Stimulated activated CD8-positive, alpha-beta memory T cell treated with anti-CD3 and anti-CD28 coated beads, Interleukin-2, amount 100 ng/mL, for 1 hour (primary cell): ENCODE measurements around the gene RARG.

ENCODE experiments used
- DNase-seq, 2 donors: peaks; one replicate each; pipeline ENCODE4 v3.0.0-alpha.2; 2020; ENCODE audit warnings: low read depth in 2 of 2

The RARG gene

DNA sequence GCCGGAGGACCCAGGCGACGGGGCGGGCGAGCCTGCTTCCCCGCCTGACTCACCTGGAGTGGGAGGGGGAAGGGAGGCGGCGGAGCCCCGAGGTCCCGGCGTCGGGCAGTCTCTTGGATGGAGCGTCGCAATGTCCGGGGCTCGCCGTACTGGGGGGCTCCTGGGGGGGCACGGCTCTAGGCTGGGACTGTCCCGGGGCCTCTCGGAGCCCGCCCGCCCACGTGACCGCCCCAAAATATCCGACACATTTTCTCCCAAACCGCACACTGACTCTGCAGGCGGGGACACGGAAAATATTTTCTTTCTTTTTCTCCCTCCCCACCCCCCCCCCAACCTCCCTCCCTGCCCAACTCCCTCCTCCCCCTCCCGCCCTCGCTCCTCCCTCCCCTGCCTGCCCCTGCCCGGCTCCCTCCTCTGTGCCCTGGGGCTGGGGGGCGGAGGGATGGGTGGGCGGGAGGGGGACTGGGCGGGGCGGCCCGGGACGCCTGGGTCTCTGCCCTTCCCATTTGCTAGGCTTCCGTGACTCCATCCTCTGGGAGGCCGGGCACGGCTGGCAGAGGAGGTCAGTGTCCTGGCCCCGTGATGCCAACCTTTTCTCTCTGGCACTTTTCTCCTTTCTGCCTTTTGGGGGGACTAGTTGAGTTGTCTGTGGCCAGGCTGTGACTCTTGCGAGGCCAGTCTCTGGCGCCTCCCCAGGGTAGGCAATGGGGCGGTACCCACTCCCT is at the start of gene RARG:
TSS of gene RARG (minus strand) at position 289 of the 725 bp plus-strand sequence. CDS start 4,664 bp downstream, outside the sequence.
- DNase-seq, result peak in 1 of 2 donors; percentile 50

DNA sequence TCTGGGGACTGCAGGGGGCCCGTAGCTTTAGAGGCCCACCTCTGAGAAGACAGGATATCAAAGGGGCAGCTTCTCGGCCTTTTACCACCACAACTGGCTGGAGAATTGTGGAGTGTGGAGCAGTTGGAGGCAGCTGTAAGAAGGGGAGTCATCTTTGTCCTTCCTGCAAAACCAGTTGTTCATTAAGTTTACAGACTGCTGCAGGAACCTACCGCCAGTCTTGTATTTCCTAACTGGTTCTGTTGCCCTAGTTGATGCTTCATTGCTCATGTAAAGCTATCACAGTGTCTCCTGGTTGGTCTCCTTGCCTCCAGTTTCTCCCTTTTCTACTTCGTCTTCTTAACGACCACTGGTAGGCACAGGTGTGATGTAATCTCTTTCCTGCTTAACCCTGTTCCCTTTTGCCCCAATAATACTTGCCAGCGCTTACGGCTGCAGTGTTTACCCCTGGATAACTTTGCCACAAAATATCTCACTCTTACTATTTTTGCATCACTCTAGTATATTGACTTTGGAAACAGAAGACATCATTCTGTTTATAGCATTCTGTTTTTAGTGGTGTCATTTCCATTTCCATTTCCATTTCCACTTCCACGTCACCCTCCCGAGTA is 48.0 kb upstream of the RARG start:
- DNase-seq, result no peak

DNA sequence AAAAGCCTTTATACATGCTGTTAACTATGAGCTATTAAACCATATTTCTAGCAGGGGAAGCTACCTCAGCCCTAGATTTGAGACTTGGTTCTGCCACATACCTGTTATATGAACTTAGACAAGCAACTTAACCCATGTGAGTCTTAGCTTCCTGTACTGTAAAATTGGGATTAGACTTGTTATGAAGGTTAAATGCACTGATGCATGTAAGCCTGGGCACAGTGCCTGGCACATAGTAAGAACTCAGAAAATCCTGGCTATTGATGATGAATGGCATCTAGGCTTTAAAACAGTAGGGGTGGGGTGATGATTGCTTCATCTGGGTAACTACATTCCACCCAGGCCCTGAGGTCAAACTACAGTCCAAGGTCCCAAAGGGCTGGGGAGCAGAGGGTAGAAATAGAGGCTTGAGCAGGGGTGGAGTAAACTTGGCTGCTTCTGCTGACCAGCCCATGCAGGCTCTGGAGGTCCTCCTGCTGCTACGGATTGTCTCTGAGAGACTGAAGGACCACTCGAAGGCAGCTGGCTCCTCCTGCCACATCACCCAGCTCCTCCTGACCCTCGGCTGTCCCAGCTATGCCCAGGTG is 47.4 kb upstream of the RARG start:
- DNase-seq, result no peak

DNA sequence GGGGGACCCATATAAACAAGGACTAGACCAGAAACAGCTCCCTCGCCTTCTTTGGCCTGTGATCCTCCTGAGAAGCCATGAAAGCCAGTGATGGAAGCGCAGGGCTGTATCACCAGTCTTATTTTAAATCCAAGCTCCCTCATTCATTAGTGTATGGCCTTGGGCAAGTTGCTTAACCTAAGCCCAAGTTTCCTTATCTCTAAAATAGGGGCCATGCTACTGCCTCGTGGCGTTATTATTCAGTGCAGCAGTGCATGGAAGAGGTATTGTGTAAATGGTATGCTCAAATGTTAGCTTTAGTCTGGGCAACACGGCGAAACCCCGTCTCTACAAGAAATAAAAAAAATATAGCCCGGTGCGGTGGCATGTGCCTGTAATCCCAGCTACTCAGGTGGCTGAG is 46.0 kb upstream of the RARG start:
- no peak for DNase-seq

DNA sequence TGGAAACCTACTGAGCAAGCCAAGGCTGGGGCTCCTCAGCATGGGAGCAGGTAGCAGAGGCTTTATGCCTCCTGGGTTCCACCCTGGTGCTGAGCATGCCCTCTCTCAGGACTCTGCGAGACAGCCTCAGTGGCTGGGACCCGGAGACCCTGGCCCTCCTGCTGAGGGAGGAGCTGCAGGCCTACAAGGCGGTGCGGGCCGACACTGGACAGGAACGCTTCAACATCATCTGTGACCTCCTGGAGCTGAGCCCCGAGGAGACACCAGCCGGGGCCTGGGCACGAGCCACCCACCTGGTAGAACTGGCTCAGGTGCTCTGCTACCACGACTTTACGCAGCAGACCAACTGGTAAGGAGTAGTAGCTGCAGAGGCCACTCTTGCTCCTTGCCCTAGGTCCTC is 44.5 kb upstream of the RARG start:
- DNase-seq, result no peak

DNA sequence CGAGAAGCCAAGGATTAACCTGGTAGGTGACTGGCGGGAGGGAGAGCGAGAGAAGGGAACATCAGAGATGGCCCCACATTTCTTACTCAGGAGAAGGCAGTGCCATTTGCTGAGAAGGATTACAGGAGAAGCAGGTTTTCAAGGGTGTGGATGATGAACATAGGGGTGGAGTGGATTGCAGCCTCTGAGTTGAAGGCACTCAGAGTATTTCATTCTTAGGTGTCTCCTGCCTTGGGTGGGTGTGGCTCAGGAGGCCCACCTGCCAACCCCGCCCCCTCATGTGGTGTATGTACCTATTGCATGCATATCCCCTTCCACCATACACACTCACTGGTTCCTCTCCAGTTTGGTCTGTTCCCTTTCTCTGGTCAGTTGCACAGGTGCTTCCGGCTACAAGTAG is 42.4 kb upstream of the RARG start:
- no peak for DNase-seq

DNA sequence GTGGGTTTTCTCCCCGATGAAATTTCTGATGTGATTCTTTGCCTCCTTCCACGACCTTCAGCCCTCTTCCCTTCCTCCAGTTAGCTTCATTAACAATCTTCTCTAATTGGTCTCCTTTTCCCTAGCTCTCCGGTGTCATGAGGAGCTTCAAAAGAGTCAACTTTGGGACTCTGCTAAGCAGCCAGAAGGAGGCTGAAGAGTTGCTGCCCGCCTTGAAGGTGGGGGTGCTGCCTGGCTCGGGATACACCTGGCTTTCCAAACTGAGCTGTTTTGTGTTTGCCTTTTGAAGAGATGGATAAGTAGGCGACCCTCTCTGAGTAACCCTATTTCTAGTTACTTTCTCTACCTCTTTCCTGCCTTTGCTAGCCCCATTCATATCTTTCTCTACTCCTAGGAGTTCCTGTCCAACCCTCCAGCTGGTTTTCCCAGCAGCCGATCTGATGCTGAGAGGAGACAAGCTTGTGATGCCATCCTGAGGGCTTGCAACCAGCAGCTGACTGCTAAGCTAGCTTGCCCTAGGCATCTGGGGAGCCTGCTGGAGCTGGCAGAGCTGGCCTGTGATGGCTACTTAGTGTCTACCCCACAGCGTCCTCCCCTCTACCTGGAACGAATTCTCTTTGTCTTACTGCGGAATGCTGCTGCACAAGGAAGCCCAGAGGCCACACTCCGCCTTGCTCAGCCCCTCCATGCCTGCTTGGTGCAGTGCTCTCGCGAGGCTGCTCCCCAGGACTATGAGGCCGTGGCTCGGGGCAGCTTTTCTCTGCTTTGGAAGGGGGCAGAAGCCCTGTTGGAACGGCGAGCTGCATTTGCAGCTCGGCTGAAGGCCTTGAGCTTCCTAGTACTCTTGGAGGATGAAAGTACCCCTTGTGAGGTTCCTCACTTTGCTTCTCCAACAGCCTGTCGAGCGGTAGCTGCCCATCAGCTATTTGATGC is 36.9 kb upstream of the RARG start:
- no peak for DNase-seq

DNA sequence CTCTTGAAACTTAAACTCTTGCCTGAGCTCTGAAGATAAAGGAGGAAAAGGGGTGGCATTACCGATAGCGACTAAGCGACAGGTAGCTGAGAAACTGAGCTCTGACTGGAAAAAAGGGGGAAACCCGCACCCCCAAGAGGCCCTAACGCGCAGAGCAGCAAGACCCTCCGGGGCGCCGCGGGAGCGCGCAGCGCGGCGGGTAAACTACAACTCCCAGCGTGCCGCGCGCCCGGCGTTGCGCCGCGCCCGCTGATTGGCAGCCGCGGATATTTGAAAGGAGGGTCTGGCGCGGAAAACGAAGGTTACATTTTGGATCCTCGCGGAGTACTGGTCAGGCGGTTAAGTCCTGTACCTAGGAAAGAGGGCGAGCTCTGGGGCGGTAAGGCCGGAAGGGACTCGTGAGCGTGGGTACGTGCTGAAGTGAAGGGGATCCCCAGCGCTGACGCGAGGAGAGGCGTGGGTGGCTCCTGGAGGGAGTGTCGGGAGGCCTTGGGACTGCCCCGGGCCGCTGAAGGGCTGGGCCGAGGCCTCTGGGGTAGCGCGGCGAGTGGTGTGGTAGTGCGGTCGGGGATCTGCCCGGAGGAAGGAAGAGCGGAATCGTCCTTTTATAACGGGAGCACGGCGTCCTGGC is 36.1 kb upstream of the RARG start, which contains the start of gene ESPL1:
TSS of gene ESPL1 (plus strand) at position 301 of the 631 bp plus-strand sequence. CDS start 468 bp downstream, outside the sequence.
- DNase-seq, result peak; percentile 65 to 69

DNA sequence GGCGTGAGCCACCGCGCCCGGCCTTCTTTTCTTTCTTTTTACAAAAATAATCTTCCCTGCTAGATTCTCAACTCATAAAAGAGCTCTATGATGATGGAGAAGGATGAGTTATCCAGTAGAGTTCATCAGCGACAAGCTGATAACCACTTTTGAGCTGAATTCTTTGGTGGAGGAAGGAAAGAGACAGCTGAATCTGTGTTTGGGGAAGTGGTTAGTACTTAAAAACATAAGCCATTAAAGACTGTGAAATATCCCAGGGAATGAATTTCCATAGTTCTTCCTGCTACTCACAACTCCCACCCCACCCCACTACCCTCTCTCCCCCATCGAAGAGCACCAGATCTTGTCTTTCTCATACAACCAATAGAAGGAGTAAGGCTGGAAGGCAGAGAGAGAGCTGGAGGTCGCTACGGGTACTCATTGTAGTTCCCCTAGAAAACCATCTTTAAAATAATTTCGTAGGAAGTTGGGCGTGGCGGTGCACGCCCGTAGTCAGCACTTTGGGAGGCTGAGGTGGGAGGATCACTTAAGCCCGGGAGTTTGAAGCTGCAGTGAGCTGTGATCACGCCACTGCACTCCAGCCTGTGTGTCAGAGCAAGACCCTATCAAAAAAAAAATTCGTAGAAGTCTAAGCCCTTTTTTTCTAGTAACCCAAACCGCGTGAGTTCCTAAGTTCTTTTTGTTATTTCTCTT is 35.4 kb upstream of the RARG start:
- DNase-seq, result no peak

DNA sequence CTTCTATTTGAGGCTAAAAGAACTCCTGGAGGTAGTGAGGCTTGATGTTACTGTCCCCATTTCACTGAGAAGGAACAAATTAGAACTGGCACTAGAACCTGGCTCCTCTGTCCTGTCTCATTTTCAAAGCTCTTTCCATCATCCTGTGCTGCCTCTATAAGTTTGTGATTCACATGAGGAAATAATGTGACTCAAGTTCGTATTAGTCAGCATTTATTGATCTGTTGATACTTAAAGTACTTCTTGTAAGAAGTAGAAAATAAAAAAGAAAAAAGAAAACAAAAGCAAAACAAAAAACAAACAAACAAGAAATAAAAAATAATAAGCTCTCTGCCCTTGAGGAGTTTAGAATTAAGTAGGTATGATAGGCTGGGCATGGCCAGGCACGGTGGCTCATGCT is 33.8 kb upstream of the RARG start:
- DNase-seq, result no peak

DNA sequence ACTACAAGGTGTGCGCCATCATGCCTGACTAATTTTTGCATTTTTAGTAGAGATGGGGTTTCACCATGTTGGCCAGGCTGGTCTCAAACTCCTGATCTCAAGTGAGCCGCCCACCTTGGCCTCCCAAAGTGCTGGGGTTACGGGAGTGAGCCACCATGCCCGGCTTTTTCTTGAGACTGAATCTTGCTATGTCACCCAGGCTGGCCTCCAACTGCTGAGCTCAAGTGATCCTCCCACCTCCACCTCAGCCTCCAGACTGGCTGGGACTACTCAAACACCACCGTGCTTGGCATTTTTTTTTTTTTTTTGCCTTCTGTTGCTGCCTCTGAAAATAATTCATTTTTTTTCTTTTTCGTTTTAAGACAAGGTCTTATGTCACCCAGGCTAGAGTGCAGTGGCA is 27.9 kb upstream of the RARG start:
- no peak for DNase-seq

DNA sequence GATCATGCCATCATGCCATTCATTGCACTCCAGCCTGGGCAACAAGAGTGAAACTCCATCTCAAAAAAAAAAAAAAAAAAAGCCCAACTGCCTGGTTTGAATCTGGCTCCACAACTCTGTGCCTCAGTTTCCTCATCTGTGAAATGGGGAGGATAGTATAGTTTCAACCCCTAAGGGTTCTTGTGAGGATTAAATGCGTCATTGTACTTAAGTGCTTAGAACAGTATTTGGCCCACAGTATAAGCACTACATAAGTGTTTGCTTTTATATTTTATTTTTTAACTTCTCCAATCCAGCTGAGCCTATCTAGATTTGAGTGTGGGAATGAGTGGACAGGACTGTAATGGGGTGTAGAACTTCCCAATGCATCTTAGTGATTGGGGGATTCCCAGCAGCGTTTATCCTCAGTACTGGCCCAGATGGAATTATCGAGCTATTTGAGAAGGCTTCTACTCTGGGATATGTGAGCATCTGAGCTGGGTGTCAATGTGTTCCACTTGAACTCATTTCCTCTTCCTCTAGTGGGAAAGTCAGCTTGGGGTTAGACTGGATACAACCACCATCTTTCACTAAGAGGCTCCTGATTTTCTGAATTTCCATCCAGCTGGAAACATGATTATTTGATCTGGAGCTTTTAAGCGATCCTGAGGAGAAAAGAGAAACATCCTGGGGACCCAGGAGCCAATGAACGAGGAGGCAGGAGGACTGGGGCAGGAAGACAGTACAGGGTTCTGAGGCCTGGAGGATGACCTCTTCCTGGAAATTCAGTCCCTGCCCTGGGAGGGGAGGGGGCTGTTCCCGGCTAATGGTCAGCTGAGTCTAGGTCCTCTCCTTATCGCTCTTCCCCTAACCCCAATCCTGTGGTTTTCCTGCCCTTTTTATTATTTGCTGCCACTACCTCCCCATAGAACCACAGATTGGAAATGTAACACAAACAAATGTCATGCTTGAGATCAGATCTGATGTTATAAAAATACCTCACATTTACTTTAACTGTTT is 26.8 kb upstream of the RARG start:
- DNase-seq, result no peak

DNA sequence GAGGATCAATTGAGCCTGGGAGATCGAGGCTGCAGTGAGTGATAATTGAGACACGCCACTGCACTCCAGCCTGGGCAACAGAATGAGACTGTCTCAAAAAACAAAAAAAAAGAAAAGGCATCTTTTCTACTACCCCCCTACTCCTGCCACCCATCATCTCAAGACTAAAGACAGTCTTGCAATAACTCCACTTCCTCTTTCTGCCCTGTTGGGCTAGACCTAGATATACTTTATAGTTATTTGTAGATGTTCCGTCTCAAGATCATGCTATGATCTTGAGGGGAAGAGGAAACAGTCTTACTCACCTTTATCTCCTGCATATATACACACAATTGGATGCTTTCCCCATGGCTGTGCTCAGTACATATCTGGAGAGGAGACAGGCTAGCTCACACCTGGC is 24.0 kb upstream of the RARG start:
- DNase-seq, result no peak

DNA sequence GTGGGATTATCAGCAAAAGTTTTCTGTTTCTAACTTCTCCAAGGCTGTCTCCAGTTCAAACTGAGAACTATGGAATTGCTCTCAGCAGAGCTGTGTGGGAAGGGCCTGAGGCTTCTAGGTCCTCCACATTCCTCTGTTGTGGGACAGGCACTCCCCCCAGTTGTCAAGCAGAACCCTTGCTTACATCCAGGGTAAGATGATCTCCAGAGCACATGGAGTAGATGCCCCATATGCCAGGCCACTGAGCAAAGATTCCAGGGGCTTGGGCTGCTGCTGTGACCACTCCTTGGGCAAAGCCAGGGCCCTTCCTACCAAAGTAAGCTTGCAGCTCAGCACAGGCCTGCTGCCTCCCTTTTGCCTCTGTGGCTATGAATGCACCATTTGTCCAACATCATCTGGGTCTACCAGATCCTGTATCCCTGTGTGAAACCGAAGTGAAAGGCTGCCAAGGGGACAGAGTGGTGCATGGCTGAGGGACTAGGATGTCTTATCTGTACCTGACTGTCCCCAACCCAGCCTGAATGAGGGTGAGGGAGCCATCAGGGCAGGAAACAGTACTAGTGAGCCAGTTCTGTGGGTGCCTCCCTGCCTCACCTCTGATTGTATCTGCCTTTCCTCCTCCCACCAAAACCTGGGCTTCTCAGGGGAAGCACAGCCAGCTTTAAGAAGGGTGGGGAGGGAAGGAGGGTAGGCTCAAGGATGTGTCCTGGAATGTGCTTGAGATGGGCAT is 23.0 kb upstream of the RARG start:
- no peak for DNase-seq

DNA sequence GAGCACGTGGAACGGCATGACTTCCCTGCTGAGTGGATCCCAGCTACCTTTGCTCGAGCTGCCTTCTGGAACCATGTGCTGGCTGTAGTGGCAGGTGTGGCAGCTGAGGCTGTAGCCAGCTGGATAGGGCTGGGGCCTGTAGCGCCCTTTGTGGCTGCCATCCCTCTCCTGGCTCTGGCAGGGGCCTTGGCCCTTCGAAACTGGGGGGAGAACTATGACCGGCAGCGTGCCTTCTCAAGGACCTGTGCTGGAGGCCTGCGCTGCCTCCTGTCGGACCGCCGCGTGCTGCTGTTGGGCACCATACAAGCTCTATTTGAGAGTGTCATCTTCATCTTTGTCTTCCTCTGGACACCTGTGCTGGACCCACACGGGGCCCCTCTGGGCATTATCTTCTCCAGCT is 21.3 kb upstream of the RARG start:
- DNase-seq, result no peak

DNA sequence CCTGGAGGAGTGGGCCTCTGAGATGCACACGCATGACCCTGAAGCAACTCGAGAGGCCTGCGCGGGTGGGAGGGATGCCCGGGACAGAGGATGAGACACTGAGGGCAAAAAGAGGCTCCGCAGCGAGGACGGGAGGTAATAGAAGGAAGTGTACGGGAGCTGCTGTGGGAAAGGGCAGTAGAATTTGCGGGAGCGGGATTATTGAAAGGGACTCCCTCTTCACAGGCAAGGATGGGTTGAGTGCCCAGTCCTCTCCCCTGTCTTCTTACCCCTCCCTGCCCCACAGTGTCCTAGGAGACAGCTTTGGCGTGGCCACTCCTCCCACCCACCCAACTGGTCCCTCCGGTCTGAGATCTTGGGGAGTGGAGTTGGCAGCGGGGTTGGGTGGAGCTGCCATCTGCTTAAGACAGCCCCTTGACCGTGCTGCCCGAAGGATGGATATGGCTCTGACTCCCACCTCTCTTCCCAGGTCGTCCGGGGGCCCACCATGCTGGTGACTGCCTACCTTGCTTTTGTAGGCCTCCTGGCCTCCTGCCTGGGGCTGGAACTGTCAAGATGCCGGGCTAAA is 20.4 kb upstream of the RARG start:
- no peak for DNase-seq

DNA sequence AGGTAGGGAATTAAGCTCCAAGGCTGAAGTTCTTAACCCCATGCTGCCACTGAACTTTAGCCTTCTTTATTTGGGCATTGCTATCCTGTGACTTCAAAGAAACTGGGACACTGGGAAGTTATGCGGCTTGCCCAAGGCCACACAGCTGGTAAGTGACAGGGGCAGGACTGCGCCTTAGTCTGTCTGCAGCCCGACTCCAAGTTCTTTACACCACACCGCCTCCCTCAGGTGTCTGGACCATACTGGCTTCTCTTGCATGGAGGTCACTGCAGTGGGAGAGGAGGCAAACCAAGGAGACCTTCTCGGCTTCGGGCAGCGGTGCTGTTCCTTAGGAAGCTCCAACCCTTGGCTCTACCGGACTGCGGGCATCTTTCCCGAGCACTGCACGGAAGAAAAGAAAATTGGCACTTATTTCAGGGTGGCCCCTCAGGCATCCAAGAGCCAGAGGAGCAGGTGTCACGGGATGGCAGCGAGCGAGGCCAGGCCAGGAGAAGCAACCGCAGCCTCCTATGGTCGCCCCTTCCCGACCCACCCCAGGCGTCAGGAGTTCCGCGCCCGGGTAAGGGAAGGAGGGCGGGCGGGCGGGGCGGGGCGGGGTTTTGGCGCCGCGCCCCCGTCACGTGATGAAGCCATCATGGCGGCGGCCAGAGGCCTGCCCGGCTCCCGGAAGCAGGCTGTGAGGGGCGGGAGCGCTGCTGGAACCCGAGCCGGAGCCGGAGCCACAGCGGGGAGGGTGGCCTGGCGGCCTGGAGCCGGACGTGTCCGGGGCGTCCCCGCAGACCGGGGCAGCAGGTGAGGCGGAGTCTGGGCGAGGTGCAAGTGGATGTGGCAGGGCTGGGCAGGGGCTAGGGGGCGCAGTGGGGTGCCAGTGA is 19.7 kb upstream of the RARG start:
- peak in 1 of 2 donors; percentile 46 for DNase-seq

DNA sequence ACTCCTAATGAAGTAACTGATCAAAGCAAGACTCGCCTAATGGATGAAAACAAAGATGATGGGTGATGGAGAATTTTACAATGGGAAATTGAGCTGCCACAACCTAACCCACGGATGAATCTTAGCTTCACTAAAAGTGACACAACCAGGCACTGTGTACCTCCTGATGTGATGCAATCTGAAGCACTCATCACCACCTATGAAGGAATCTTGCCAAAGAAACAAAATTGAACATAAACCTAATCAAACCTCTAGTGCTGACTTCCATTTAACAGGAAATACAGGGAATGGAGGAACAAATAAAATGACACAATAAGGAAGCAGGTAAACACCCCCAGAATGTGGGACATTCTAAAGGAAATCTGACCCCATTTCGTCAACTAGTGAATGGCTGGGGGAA is 13.3 kb upstream of the RARG start:
- no peak for DNase-seq
